Panc1 (cell line): ENCODE results near the gene PMP22.

ENCODE experiments used
- SIN3A ChIP-seq: IDR thresholded peaks from 2 replicates; pipeline ENCODE4 v1.6.1; 2012; ENCODE audit warnings: low read depth, mild to moderate bottlenecking, low read length, moderate library complexity, borderline replicate concordance; ENCODE audit not compliant: insufficient read depth
- TF ChIP-seq, protein P1 (sequence below): fragments of 450-650 bp; IDR thresholded peaks from 2 replicates; pipeline ENCODE4 v1.5.1; 2017; ENCODE audit warnings: mild to moderate bottlenecking

- TF ChIP-seq, protein P1, sequence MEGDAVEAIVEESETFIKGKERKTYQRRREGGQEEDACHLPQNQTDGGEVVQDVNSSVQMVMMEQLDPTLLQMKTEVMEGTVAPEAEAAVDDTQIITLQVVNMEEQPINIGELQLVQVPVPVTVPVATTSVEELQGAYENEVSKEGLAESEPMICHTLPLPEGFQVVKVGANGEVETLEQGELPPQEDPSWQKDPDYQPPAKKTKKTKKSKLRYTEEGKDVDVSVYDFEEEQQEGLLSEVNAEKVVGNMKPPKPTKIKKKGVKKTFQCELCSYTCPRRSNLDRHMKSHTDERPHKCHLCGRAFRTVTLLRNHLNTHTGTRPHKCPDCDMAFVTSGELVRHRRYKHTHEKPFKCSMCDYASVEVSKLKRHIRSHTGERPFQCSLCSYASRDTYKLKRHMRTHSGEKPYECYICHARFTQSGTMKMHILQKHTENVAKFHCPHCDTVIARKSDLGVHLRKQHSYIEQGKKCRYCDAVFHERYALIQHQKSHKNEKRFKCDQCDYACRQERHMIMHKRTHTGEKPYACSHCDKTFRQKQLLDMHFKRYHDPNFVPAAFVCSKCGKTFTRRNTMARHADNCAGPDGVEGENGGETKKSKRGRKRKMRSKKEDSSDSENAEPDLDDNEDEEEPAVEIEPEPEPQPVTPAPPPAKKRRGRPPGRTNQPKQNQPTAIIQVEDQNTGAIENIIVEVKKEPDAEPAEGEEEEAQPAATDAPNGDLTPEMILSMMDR: no peak
- TF ChIP-seq SIN3A: no peak
Observed at GRCh38 chr17:15284537-15284936, 19.4 kb upstream of the PMP22 start.
